Activated T-helper 1 cell treated with anti-CD3 and anti-CD28 coated beads, Interleukin-12 subunit alpha, Interleukin-12 subunit beta, Interleukin-2, Interleukin-4 antibody, amounts not matched to agents 30 ng/mL and 10 ng/mL and 1 ng/mL, durations not matched to agents 14 hours and 24 hours and 36 hours (primary cell): Measurements from ENCODE around the gene BTBD2. TPM values are rescaled to one million over a fixed set of nuclear protein-coding genes. Genes with fewer than 3 reads are reported as not detected.

Experiments used
- DNase-seq: peaks from one replicate; pipeline ENCODE4 v3.0.0; 2021; ENCODE audit warnings: low spot score
- H3K27ac Mint-ChIP-seq: one replicate; pipeline ENCODE4 v1.8.0; 2021; ENCODE audit warnings: mild to moderate bottlenecking, mixed read lengths
- H3K27me3 Mint-ChIP-seq: one replicate; pipeline ENCODE4 v1.8.0; 2022; ENCODE audit warnings: mild to moderate bottlenecking, moderate library complexity, mixed read lengths; ENCODE audit not compliant: insufficient read depth
- H3K36me3 Mint-ChIP-seq: one replicate; pipeline ENCODE4 v1.8.0; 2021; ENCODE audit warnings: low read depth, mixed read lengths
- H3K4me1 Mint-ChIP-seq: one replicate; pipeline ENCODE4 v1.8.0; 2021; ENCODE audit warnings: low read depth, mixed read lengths
- H3K4me3 Mint-ChIP-seq: one replicate; pipeline ENCODE4 v1.8.0; 2021; ENCODE audit warnings: mild to moderate bottlenecking, moderate library complexity, mixed read lengths
- H3K9me3 Mint-ChIP-seq: one replicate; pipeline ENCODE4 v1.8.0; 2021; ENCODE audit warnings: mixed read lengths
- intact Hi-C: fragments of 100-400 bp; cut with micrococcal nuclease; formaldehyde crosslinking; loops from one replicate; pipeline ENCODE4 v1.15.1; 2024
- total RNA-seq: library from RNA; stranded (reverse); gene quantifications from 2 replicates; pipeline ENCODE4 v1.2.3, GENCODE V29; 2022

BTBD2 gene
- total RNA-seq: 27.5 and 27.7 TPM in 2 replicates

GRCh38 chr19:2015608-2015950 is at the start of gene BTBD2:
Gene BTBD2 (minus strand): TSS chr19:2015714. CDS start chr19:2015703, 11 bp downstream.
- Mint-ChIP-seq H3K4me3 (peak within 1 kb of the TSS; percentile 77), H3K36me3 (no peaks in the 10 kb centered on the region), H3K27me3 (no peaks in the 10 kb centered on the region), H3K9me3 (no peaks in the 10 kb centered on the region), H3K27ac (peak within 1 kb of the TSS; percentile 36), H3K4me1 (peaks cover 9% of the 10 kb centered on the region)
- intact Hi-C loops: loop anchor here (5.0 kb wide), 2 partner anchors 137 to 152 kb away; partner anchors contain the start of gene AP3D1
- DNase-seq: peak; percentile 40

GRCh38 chr19:2064788-2065524 is 49.4 kb upstream of the BTBD2 start:
- H3K27me3 Mint-ChIP-seq: no peaks in the 10 kb centered on the region
- intact Hi-C loops: no loop called here
- no peak overlapping the region for H3K4me3 Mint-ChIP-seq
- H3K27ac Mint-ChIP-seq: no peak overlapping the region
- H3K4me1 Mint-ChIP-seq: peaks cover 20% of the 10 kb centered on the region
- H3K9me3 Mint-ChIP-seq: no peaks in the 10 kb centered on the region
- DNase-seq: no peak
- H3K36me3 Mint-ChIP-seq: peaks cover 5% of the 10 kb centered on the region

- no peak overlapping the region for H3K27ac Mint-ChIP-seq
- intact Hi-C loops: no loop called here
Observed at GRCh38 chr19:2064395-2064787, 48.9 kb upstream of the BTBD2 start.

GRCh38 chr19:2063824-2064223 is 48.3 kb upstream of the BTBD2 start:
- Mint-ChIP-seq H3K27me3 (no peaks in the 10 kb centered on the region), H3K9me3 (no peaks in the 10 kb centered on the region), H3K27ac (peak overlapping the region; percentile 23), H3K4me3 (no peak overlapping the region), H3K36me3 (no peaks in the 10 kb centered on the region), H3K4me1 (peaks cover 17% of the 10 kb centered on the region)
- intact Hi-C loops: no loop called here
- no peak for DNase-seq

More at GRCh38 chr19:2064395-2064787, 48.9 kb upstream of the BTBD2 start:
- DNase-seq: no peak
- Mint-ChIP-seq H3K4me1 (peaks cover 17% of the 10 kb centered on the region), H3K27me3 (no peaks in the 10 kb centered on the region), H3K4me3 (no peak overlapping the region), H3K36me3 (no peaks in the 10 kb centered on the region), H3K9me3 (no peaks in the 10 kb centered on the region)

- Mint-ChIP-seq H3K4me1 (peaks cover 17% of the 10 kb centered on the region), H3K27ac (peak overlapping the region; percentile 92), H3K36me3 (no peaks in the 10 kb centered on the region), H3K27me3 (no peaks in the 10 kb centered on the region), H3K9me3 (no peaks in the 10 kb centered on the region), H3K4me3 (peak overlapping the region; percentile 89)
- intact Hi-C loops: no loop called here
- no peak for DNase-seq
Observed at GRCh38 chr19:2062770-2063169, 47.3 kb upstream of the BTBD2 start.

GRCh38 chr19:2062389-2062729 is 46.8 kb upstream of the BTBD2 start:
- Mint-ChIP-seq H3K27me3 (no peaks in the 10 kb centered on the region), H3K9me3 (no peaks in the 10 kb centered on the region), H3K27ac (peak overlapping the region; percentile 92), H3K36me3 (no peaks in the 10 kb centered on the region), H3K4me3 (peak overlapping the region; percentile 89), H3K4me1 (peaks cover 17% of the 10 kb centered on the region)
- intact Hi-C loops: no loop called here
- DNase-seq: no peak

- H3K9me3 Mint-ChIP-seq: no peaks in the 10 kb centered on the region
- no peaks in the 10 kb centered on the region for H3K36me3 Mint-ChIP-seq
- no peaks in the 10 kb centered on the region for H3K27me3 Mint-ChIP-seq
- H3K4me3 Mint-ChIP-seq: peak overlapping the region; percentile 89
- peak overlapping the region; percentile 92 for H3K27ac Mint-ChIP-seq
- H3K4me1 Mint-ChIP-seq: peaks cover 17% of the 10 kb centered on the region
- DNase-seq: peak; percentile 99
- intact Hi-C loops: loop anchor here (1.0 to 2.0 kb wide), 5 partner anchors 10 to 165 kb away; partner anchors contain the start of genes IZUMO4, MKNK2 and MOB3A
Observed at GRCh38 chr19:2061495-2062388, 46.2 kb upstream of the BTBD2 start.

- Mint-ChIP-seq H3K9me3 (no peaks in the 10 kb centered on the region), H3K4me3 (peak overlapping the region; percentile 95), H3K27me3 (no peaks in the 10 kb centered on the region), H3K4me1 (peaks cover 17% of the 10 kb centered on the region), H3K27ac (peak overlapping the region; percentile 99), H3K36me3 (no peaks in the 10 kb centered on the region)
- intact Hi-C loops: loop anchor here (1.0 to 2.0 kb wide), 6 partner anchors 10 to 164 kb away; partner anchors contain the start of genes IZUMO4, MKNK2 and MOB3A
- no peak for DNase-seq
Observed at GRCh38 chr19:2060884-2061494, 45.5 kb upstream of the BTBD2 start.

- H3K4me3 Mint-ChIP-seq: peak overlapping the region; percentile 95
- peaks cover 28% of the 10 kb centered on the region for H3K4me1 Mint-ChIP-seq
- intact Hi-C loops: loop anchor here (1.0 to 2.0 kb wide), 2 partner anchors 26 to 163 kb away; no protein-coding TSS in a partner anchor
- H3K27ac Mint-ChIP-seq: peak overlapping the region; percentile 99
- no peaks in the 10 kb centered on the region for H3K36me3 Mint-ChIP-seq
- no peaks in the 10 kb centered on the region for H3K9me3 Mint-ChIP-seq
- no peaks in the 10 kb centered on the region for H3K27me3 Mint-ChIP-seq
- DNase-seq: no peak
Observed at GRCh38 chr19:2059422-2060201, 44.1 kb upstream of the BTBD2 start.

- intact Hi-C loops: no loop called here
- H3K4me3 Mint-ChIP-seq: peak overlapping the region; percentile 23
- peaks cover 28% of the 10 kb centered on the region for H3K4me1 Mint-ChIP-seq
- peak overlapping the region; percentile 40 for H3K27ac Mint-ChIP-seq
- H3K9me3 Mint-ChIP-seq: no peaks in the 10 kb centered on the region
- no peaks in the 10 kb centered on the region for H3K27me3 Mint-ChIP-seq
- no peaks in the 10 kb centered on the region for H3K36me3 Mint-ChIP-seq
- DNase-seq: no peak
Observed at GRCh38 chr19:2058570-2059421, 43.3 kb upstream of the BTBD2 start.

GRCh38 chr19:2057484-2058469 is 42.3 kb upstream of the BTBD2 start:
- H3K9me3 Mint-ChIP-seq: no peaks in the 10 kb centered on the region
- H3K36me3 Mint-ChIP-seq: no peaks in the 10 kb centered on the region
- no peaks in the 10 kb centered on the region for H3K27me3 Mint-ChIP-seq
- H3K4me1 Mint-ChIP-seq: peaks cover 27% of the 10 kb centered on the region
- peak overlapping the region; percentile 40 for H3K27ac Mint-ChIP-seq
- peak overlapping the region; percentile 57 for H3K4me3 Mint-ChIP-seq
- intact Hi-C loops: no loop called here
- no peak for DNase-seq
